ENCODE data around the gene ZNF841.
"Not testable (repeated sequence)": the region's sequence is repeated elsewhere in the genome, so short reads cannot be mapped to it uniquely, and the experiment has no call there.

The ZNF841 gene

DNA sequence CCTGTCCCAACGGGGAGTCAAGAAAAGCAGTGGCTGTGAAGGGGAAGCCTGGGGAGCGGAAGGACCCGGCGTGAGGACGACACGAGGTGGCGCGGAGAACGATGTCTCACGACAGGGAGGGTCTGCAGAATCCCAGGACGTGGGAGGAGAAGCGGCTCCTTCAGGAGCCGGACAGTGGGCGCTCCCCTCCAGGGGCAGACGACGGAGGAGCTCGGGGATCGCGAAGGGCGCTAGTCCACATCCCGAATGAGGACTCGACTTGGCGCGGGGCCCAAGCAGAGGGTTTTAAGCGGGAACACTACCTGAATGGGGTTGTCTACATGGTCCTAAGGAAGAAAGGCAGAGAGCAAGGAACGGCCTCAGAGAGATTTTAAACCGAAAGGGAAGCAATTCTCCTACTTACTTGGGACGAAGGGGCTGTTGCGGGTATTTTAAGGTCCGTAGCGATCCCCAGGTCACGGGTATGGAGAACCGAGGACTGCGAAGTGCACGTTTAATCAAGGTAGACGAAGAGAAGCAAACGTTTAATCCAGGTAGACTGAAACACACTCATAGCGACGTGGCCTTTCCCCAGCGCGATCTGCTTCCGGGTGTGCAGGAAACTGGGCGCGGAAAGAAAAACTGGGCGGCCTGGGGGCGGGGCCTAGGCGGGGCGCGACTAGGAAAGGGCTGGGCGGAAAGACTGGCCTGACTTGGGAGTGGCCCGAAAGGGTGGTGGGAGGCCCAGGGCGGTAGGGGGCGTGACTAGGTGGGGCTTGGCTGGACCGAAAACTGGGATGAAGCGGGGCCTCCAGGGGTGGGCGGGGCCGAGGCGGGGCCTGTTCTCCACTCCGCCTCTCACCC is at the start of gene ZNF841:
Gene ZNF841, minus strand, starts transcription at position 594 of the 843 bp plus-strand sequence. CDS start 10,964 bp downstream, outside the sequence.
- peak; percentile 65 for DNase-seq

DNA sequence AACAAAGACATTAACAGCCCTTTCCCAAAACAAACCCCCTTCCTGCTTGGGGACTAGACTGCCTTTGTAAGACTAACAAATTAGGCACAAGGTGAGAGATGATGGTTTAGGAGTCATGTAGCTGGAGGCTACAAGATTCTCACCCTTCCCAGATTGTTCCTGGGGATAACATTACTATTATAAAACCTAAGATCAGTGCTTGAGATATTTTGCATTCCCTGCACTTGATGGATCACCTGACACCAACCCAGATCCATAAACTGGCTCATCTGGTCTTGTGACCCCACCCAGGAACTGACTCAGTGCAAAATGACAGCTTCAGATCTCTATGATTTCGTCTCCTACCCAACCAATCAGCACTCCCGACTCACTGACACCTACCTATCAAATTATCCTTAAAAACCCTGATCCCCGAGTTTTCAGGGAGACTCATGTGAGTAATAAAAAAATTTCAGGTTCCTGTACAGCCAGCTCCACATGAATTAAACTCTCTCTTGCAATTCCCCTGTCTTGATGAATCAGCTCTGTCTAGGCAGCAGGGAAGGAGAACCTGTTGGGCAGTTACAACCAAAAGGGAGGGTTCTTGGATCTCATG is 46.5 kb upstream of the ZNF841 start:
- DNase-seq, result no peak

DNA sequence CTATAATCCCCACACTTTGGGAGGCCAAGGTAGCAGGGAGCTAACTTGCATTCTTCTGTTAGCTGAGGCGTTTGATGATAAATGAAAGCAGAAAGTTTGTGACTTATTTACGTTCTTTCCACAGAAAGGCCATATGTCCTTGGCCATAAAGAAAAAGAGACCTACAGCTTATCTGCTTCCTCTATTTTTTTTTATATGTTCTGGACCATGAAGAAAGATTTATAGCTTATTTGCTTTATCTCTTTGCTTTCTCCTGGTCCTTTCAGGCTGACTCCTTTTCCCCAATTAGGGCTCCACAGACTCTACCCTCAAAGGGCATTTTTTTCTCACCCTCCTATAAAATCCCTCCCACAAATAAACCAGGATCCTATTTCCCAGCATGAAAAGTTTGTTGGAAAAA is 45.6 kb upstream of the ZNF841 start:
- DNase-seq, result no peak

DNA sequence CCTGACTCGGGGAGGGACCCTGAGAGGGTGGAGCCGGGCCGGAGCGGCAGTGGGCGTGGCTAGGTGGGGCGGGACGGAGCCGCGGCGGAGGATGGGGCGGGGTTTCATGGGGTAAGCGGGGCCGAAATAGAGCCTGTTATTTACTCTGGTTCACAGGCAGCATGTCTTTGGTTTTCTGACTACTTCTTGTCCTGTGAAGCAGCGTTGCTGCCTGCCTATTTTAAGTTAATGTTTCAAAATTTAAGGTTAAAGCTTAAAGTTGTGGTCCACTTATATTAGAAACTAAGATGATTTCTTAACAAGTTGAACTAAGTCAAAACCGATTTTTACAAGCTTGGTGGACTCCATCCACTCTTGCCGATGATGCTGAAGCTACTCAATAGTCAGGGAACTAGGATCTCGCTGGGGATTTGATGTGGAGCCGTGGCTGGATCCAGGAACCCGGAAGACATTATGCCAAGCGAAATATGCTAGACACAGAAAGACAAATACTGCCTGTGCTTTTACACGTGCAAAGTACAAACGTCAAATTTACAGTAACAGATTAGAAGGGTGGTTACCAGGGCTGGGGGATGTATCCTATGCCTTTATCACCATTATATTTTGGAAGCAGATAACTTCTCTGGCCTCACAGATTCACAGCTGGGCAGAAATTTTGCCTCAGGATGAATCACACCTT is 44.6 kb upstream of the ZNF841 start:
- DNase-seq, result no peak

DNA sequence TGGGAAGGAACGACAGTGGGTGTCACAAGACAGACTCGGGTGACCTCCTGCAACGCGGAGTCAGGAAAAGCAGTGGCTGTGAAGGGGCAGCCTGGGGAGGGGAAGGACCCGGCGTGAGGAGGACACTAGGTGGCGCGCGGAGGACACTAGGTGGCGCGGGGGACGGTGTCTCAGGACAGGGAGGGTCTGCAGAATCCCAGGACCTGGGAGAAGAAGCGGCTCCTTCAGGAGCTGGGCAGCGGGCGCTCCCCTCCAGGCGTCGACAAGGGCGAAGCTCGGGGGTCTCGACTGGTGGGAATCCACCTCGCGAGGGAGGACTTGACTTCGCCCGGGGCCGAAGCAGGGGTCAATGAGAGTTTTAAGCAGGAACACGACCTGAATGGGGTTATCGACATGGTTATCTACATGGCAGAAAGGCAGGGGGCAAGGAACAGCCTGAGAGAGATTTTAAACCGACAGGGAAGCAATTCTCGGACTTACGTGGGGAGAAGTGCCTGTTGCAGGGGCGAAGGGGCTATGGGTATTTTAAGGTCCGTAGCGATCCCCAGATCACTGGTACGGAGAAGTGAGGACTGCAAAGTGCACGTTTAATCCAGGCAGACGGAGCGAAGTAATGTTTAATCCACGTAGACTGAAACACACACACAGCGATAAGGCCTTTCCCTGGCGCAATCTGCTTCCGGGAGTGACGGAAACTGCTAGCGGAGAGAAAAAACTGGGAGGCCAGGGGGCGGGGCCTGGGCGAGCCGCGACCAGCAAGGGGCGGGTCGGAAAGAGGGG is 43.9 kb upstream of the ZNF841 start, which contains the start of gene ZNF616:
Gene ZNF616, minus strand, starts transcription at position 687 of the 780 bp plus-strand sequence. CDS start 9,426 bp downstream, outside the sequence.
- DNase-seq, result peak; percentile 87

DNA sequence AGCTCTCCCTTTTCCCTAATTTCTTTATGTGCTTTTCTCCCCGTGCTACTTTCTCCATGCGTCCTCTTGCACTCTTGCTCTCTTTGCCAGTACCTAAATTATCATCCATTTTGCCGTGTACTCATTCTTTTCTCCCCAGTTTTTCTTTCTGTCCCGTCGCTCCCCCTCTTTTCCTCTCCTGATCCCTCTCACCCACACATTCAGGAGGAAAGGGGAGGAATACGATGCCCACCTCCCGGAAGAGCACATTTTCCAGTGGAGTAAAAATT is 43.4 kb upstream of the ZNF841 start:
- DNase-seq, result no peak

DNA sequence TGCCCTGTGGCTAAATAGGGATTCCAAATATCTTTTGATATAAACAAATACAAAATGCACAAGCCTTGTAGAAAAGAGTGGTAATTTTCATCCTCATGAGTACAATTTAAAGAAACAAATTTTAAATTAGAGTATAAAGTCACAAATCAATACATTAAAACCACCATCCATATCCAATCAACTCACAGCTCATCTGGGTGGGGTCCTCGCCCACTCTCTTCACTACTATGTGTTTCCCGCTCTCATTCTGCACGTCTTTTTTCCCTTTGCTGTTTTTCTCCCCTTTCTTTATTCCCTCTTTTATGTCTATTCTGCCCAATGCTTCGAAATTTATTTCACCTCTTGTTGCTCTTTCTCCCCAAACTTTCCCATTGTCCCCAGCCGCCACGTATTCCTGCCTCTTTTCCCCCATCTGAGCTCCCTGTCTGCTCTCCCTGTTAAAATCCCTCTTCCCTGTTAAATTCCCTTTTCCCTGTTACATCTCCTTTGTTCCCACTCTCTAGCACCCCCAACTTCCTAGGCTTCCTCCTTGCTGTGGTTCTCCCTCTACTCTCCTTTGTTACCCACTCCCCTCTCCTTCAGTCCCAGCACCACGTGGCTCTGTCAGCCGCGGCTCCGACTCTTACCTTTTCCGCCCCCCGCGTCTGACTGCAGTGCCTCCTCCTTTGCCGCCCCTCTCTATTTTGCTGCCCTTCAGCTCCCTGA is 42.9 kb upstream of the ZNF841 start:
- peak; percentile 69 for DNase-seq

DNA sequence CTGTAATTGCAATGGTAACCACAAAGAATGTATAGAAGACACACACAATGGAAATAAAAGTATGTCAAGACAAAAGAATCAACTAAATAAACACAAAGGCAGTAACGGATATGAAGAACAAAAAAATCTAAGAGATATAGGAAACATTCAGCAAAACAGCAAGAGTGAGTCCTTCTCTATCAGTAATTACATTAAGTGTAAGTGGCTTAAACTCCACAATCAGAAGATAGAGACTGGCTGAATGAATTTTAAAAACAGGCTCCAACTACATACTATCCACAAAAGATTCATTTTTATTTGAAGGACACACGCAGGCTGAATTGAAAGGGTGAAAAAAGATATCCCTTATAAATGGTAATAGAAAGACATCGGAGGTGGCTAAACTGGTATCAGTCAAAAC is 24.7 kb upstream of the ZNF841 start:
- DNase-seq, result no peak

DNA sequence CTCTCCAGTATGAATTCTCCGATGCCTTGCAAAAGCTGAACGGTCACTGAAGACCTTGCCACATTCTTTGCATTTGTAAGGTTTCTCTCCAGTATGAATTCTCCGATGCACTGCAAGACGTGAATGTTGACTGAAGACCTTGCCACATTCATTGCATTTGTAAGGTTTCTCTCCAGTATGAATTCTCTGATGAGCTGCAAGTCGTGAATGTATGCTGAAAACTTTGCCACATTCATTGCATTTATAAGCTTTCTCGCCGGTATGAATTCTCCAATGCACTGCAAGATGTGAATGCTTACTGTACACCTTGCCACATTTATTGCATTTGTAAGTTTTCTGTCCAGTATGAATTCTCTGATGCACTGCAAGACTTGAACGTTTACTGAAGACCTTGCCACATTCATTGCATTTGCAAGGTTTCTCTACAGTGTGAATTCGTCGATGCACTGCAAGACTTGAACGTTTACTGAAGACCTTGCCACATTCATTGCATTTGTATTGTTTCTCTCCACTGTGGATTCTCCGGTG is 20.0 kb upstream of the ZNF841 start:
- DNase-seq, result no peak

DNA sequence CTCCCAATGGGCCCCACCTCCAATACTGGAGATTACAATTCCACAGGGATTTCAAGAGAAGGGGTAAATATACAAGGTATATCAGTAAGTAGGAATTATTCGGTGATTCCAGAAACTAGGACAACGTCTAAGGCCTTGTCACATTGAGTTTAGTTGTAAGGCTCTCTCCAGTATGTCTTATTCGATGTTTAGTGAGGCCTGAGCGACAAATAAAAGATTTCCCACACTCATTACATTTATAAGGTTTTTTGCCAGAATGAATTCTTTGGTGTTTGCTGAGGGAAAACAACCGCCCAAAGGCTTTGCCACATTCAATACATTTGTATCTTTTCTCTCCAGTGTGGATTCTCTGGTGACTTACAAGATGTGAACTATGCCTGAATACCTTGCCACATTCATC is 19.1 kb upstream of the ZNF841 start:
- DNase-seq, result no peak

DNA sequence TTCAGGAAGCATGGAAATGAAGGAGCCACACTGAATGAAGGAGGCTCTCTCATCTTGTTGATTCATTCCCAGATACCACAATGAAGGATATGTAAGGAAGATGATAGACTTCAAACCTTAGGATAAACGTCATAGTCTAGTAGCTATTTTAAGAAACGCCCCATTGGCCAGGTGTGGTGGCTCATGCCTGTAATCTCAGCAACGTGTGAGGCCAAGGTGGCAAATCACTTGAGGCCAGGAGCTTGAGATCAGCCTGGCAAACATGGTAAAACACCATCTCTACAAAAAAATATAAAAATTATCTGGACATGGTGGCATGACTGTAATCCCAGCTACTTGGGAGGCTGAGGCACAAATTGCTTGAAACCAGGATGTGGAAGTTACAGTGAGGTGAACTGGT is 17.1 kb upstream of the ZNF841 start:
- DNase-seq, result no peak

DNA sequence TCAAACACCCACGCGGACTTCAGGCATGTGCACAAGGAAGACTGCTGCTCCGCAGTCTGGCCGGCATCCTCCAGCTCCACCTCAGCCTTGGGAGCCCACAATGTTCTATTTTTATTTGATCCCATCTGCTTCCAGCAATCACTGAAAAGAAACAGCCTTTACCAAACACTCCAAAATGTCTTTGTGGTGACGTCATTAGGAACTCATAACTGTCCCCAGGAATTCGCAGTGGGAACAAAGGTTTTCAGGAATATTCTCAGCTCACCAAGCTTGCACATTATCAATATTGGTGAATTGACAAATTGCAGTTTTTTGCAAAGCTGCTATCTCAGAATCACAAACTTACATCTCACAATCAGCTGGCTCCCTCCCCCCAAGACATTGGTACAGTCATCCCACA is 15.2 kb upstream of the ZNF841 start:
- DNase-seq, result no peak

DNA sequence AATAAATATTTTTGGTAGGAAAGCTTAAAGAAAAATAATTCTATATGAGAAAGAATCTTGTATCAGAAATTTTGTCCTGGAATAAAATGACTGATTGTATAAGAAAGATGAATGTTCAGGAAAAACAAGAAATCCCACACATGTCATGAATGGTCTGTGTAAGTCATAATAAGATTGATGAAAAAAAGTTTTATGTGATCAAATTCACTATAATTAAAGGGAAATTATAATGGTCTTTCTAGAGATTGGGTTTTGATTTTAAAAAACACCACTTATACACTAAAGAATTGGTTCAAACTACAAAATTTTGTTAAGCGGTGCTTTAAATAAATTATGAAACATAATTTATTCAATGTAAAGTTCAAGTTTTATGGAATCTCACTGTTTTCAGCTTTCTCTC is 7.2 kb upstream of the ZNF841 start:
- no peak for DNase-seq

DNA sequence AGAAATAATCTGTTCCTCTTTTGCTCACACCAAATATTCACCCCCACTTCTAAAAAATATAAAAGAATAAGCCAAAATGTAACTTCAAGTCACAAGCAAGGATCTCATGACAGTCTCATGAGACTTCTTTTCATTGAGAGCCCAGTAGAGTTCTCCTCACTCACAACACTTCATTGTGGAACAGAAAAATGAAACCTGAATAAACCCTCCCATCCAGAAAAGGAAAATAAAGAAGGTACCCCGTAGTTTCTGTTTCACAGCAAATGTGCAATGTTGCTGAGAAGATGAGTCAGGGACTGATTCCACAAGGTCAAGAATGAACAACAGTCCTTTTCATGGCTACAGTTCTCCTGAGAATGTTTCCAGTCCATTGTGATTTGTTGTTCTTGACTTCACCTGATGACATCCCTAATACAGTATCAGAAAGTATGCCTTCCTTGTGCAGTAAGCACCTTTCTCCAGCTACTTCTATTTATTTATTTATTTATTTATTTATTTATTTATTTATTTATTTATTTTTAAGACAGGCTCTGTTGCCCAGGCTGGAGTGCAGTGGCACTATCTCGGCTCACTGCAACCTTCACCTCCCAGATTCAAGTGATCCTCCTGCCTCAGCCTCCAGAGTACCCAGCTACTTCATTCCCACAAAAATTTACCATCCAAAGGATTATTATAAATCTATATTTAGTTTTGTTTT is 6.4 kb upstream of the ZNF841 start:
- no peak for DNase-seq

DNA sequence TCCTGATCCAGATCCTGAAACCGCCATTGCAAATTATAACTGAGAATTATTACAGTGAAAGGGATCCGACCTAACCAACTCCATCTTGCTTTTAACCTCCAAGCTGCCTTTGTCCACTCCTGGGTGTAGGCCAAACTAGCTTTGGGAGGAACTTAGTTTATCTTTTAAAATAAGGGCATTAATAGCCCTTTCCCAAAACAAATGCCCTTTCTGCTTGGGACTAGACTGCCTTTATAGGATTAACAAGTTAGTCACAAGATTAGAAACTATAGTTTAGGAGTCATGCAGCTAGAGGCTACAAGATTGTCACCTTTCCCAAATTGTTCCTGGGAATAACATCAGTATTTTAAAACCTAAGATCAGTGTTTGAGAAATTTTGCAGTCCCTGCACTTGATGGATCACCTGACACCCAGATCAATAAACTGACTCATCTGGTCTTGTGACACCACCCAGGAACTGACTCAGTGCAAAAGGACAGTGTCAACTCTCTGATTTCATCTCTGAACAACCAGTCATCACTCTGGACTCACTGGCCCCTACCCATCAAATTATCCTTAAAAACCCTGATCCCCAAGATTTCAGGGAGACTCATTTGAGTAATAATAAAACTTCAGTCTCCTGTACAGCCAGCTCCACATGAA is 4.1 kb upstream of the ZNF841 start:
- DNase-seq, result no peak

DNA sequence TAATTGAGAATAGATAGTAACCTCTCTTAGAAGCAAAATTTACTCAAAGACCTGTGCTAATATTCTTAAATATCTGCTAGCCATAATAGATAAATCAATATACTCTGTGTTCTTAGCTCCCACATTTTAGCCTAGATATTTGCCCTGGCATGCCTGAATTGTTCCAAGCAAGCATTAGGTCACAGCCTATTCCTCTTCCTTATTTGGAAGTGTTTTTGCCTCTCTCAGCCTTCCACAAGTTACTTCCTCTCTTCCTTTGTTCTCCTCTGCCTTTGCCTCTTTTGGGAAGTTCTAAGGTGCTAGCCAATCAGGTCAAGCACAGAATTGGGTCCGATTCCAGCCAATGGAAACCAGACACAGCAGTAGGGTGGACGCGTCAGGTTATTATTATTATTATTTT is 851 bp upstream of the ZNF841 start:
- not testable (repeated sequence) for DNase-seq

DNA sequence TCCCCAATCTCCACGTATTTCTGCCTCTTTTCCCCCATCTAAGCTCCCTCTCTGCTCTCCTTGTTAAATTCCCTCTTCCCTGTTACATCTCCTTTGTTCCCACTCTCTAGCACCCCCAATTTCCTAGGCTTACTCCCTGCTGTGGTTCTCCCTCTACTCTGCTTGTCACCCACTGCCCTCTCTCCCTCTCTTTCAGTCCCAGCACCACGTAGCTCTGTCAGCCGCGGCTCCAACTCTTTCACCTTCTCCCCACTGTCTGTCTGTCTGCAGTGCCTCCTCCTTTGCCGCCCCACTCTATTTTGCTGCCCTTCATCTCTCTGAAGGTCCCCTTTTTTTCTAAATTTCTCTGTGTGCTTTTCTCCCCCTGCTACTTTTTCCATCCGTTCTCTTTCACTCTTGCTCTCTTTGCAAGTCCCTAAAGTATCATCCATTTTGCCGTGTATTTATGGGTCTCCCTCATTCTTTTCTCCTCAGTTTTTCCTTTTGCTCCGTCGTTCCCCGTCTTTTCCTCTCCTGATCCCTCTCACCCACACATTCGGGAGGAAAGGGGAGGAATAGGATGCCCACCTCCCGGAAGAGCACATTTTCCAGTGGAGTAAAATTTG is 937 bp downstream of the ZNF841 start:
- DNase-seq, result no peak

DNA sequence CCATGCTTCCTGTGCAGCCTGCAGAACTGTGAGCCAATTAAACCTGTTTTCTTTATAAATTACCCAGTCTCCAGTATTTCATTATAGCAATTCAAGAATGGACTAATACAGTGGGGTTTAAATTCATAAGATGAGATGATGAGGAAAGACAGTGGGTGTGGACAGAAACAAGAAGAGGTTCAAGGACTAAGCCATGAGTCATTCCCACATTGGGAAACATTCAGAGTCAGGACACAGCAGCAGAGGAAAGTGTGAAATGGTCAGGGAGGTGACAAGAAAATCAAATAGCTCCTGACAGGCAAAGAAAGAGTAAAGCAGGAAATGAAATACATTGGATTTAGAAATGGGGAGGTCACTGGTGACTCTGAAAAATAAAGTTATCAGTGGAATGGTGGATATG is 9.1 kb downstream of the ZNF841 start:
- no peak for DNase-seq

DNA sequence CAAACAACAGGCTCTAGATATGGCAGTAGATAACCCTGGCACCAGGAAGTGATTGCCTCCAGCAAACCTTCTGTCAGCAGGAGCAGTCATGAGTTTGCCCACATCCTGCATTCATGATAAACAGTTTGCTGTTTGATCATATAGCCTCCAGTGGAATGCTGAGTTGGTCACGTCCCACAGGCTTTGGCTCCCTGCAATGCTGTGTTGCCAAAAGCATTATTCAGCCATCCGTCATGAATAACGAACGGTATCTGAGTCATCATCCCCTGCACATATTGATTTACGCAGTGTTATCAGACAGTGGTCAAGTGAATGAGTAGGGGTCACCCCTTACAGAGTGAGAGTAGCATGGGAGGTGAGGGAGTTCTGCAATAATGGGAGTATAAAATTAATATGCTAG is 25.1 kb downstream of the ZNF841 start:
- DNase-seq, result no peak

DNA sequence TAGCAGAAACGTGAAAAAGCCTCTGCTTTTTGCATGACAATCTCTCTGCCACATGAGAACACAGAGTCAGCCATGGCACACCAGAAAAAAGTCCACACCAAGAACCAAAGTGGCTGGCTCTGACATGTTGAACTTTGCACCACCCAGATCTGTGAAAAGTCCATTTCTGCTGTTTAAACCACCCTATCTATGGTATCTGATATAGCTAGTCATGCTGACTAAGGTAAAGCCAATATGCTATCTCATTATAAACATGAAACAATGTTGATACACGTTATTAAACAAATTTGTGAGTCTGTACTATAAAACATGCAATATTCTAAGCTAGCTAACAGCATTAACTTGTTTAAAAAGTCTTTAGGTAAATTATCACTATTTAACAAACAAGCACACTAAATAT is 25.9 kb downstream of the ZNF841 start:
- DNase-seq, result no peak
